DOHH2 (cell line): Measurements from ENCODE around the gene DNMT3A.

Experiments used
- H3F3A ChIP-seq: fragments of 200-600 bp; sonication (generic), shearing (Covaris generic); 2 replicates; pipeline ENCODE4 v1.6.0; 2016; ENCODE audit warnings: antibody characterized with exemption, mild to moderate bottlenecking; ENCODE audit not compliant: control insufficient read depth, insufficient read depth
- H3K27ac ChIP-seq: fragments of 200-600 bp; sonication (generic); 2 replicates; pipeline ENCODE4 v1.5.1; 2014; ENCODE audit warnings: low read depth, mild to moderate bottlenecking, low read length, moderate library complexity
- H3K27me3 ChIP-seq: fragments of 200-600 bp; sonication (generic); 2 replicates; pipeline ENCODE4 v1.6.1; 2014; ENCODE audit warnings: mild to moderate bottlenecking, low read length, mixed read lengths; ENCODE audit not compliant: control insufficient read depth
- H3K36me3 ChIP-seq: fragments of 200-600 bp; sonication (generic); 2 replicates; pipeline ENCODE4 v1.6.1; 2014; ENCODE audit warnings: mild to moderate bottlenecking, low read length, moderate library complexity, mixed read lengths; ENCODE audit not compliant: control insufficient read depth
- H3K4me1 ChIP-seq: fragments of 200-600 bp; sonication (generic); 2 replicates; pipeline ENCODE4 v1.6.1; 2014; ENCODE audit warnings: mild to moderate bottlenecking, low read length, mixed read lengths; ENCODE audit not compliant: control insufficient read depth
- H3K4me2 ChIP-seq: fragments of 200-600 bp; sonication (generic); 2 replicates; pipeline ENCODE4 v1.6.0; 2014; ENCODE audit warnings: mild to moderate bottlenecking, low read length, moderate library complexity
- H3K4me3 ChIP-seq: fragments of 200-600 bp; sonication (generic); 2 replicates; pipeline ENCODE4 v1.5.1; 2014; ENCODE audit warnings: mild to moderate bottlenecking, low read length, mixed read lengths
- H3K79me2 ChIP-seq: fragments of 200-600 bp; sonication (generic); 2 replicates; pipeline ENCODE4 v1.6.1; 2014; ENCODE audit warnings: mild to moderate bottlenecking, low read length, mixed read lengths; ENCODE audit not compliant: control insufficient read depth
- H3K9me2 ChIP-seq: fragments of 200-600 bp; sonication (generic); replicated peaks from 2 replicates; pipeline ENCODE4 v1.6.1; 2014; ENCODE audit warnings: mild to moderate bottlenecking, low read length, mixed read lengths; ENCODE audit not compliant: control insufficient read depth
- H3K9me3 ChIP-seq: fragments of 200-600 bp; sonication (generic); 2 replicates; pipeline ENCODE4 v1.6.1; 2014; ENCODE audit warnings: antibody characterized with exemption, low read length, mixed read lengths; ENCODE audit not compliant: control insufficient read depth, insufficient read depth
- H4K20me1 ChIP-seq: fragments of 200-600 bp; sonication (generic); 2 replicates; pipeline ENCODE4 v1.6.0; 2014; ENCODE audit warnings: low read depth, mild to moderate bottlenecking, antibody characterized with exemption, low read length, moderate library complexity; ENCODE audit not compliant: control insufficient read depth, insufficient read depth
- EZH2phosphoT487 ChIP-seq: fragments of 200-600 bp; sonication (generic); IDR thresholded peaks from 2 replicates; pipeline ENCODE4 v1.6.1; 2017; ENCODE audit warnings: borderline replicate concordance, mild to moderate bottlenecking, antibody characterized with exemption, low read length, moderate library complexity, mixed read lengths
- TF ChIP-seq, protein P1 (sequence below): fragments of 200-600 bp; sonication (generic); IDR thresholded peaks from one replicate; pipeline ENCODE4 v1.5.1; 2014; ENCODE audit warnings: antibody characterized with exemption, mild to moderate bottlenecking, low read depth, low read length; ENCODE audit not compliant: poor library complexity, severe bottlenecking

Gene DNMT3A

DNA sequence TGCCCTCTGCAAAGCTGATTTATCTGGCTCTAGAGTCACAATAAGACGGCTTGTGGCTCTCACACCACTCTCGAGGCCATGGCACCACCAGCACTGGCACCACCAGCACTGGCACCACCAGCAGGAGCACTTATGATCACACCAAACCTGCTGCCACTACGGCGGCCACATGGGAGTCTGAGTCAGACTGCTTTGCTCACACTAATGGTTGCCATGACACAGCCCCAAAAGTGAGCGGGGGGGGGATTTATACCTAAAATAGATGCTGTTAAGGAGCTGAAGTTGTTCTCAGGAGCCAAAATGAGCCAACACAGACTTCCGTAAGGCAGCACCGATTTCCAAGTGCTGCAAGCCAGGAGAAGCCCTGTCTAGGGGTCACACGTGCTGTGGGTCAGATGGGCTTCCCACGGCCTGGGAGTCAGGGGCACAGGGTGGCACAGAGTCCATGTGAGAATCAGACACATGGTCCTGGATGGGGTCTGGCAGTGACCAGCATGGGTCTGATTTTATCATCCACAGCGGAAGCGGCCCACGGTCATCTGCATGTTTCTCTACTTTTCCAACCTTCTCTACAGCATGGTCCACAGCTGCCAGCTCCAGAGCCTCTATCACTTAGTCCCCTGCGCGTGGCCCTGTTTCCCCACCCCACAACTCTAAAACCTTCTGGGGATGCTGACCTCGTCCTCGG is 16.7 kb downstream of the DNMT3A start:
- H3K4me2 ChIP-seq: no peak overlapping the region
- no peaks in the 10 kb centered on the region; the same call in 1 of the 2 replicates for H3K4me1 ChIP-seq
- H3K9me3 ChIP-seq: peaks cover 8% of the 10 kb centered on the region; the same call in 1 of the 2 replicates
- H3K4me3 ChIP-seq: no peak overlapping the region
- no peaks in the 10 kb centered on the region for H4K20me1 ChIP-seq
- H3K36me3 ChIP-seq: no peaks in the 10 kb centered on the region
- no peaks in the 10 kb centered on the region for H3K9me2 ChIP-seq
- H3K79me2 ChIP-seq: no peaks in the 10 kb centered on the region
- no peak overlapping the region for H3K27ac ChIP-seq
- H3F3A ChIP-seq: no peaks in the 10 kb centered on the region
- no peak for TF ChIP-seq EZH2phosphoT487
- TF ChIP-seq, protein P1, sequence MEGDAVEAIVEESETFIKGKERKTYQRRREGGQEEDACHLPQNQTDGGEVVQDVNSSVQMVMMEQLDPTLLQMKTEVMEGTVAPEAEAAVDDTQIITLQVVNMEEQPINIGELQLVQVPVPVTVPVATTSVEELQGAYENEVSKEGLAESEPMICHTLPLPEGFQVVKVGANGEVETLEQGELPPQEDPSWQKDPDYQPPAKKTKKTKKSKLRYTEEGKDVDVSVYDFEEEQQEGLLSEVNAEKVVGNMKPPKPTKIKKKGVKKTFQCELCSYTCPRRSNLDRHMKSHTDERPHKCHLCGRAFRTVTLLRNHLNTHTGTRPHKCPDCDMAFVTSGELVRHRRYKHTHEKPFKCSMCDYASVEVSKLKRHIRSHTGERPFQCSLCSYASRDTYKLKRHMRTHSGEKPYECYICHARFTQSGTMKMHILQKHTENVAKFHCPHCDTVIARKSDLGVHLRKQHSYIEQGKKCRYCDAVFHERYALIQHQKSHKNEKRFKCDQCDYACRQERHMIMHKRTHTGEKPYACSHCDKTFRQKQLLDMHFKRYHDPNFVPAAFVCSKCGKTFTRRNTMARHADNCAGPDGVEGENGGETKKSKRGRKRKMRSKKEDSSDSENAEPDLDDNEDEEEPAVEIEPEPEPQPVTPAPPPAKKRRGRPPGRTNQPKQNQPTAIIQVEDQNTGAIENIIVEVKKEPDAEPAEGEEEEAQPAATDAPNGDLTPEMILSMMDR: no peak
- H3K27me3 ChIP-seq: no peaks in the 10 kb centered on the region

DNA sequence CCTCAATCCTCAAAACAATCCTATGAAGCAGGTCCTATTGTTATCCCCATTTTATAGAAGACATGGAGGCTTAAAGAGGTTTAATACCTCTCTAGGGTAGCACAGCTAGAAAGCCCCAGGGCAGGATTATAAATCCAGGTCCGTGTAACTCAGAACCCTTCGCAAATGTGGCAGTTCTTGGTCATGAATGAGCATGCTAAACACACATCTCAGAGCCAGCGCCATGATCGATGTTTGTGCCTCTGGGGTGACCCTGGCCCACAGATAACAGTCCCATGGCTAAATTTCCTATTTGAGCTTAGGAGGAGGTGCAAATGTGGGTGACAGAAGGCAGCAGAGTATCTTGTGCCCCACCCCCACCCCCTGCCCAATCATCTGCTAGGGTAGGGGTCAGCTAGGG is 17.5 kb downstream of the DNMT3A start:
- TF ChIP-seq, protein P1: no peak
- TF ChIP-seq EZH2phosphoT487: no peak
- no peaks in the 10 kb centered on the region for H4K20me1 ChIP-seq
- no peak overlapping the region for H3K27ac ChIP-seq

DNA sequence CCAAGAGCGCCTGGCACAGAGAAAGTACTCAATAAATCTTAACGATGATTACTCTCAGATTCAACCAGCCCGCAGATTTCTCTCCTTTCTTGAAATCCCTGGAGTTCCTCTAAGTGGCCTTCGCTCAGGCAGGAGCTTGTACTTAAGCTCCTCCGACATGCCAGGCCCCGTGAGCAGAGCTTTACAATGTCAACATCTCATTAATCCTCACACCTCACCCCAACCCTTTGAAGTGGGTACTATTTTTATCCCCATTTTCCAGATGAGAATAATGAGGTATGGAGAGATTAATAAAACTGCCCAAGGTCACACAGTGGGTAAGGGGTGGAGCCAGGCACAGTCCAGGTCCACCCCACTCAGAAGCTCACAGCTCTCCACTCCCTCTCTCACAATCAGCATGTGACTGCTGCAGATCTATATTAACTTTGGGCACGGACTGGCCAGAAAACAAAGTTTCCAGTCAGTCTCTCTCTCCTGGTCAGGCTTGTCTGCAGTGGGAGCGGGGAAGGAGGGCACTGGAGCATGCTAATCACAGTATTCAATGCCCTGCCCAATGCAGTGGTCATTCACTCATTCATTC is 18.0 kb downstream of the DNMT3A start:
- no peak overlapping the region for H3K4me2 ChIP-seq
- TF ChIP-seq, protein P1: no peak
- no peak for TF ChIP-seq EZH2phosphoT487

More for the DNA sequence above, 17.5 kb downstream of the DNMT3A start:
- H3K4me3 ChIP-seq: no peak overlapping the region
- no peaks in the 10 kb centered on the region for H3K9me2 ChIP-seq
- H3K36me3 ChIP-seq: no peaks in the 10 kb centered on the region
- no peaks in the 10 kb centered on the region for H3F3A ChIP-seq
- H3K27me3 ChIP-seq: no peaks in the 10 kb centered on the region
- H3K79me2 ChIP-seq: no peaks in the 10 kb centered on the region
- no peak overlapping the region for H3K4me2 ChIP-seq
- H3K4me1 ChIP-seq: no peaks in the 10 kb centered on the region; the same call in 1 of the 2 replicates
- H3K9me3 ChIP-seq: peaks cover 8% of the 10 kb centered on the region; the same call in 1 of the 2 replicates

More for the DNA sequence above, 18.0 kb downstream of the DNMT3A start:
- Histone ChIP-seq H3K9me2 (no peaks in the 10 kb centered on the region), H3K27ac (no peak overlapping the region), H3K79me2 (no peaks in the 10 kb centered on the region), H3K36me3 (no peaks in the 10 kb centered on the region), H3K27me3 (no peaks in the 10 kb centered on the region), H3F3A (no peaks in the 10 kb centered on the region), H3K9me3 (peaks cover 8% of the 10 kb centered on the region; the same call in 1 of the 2 replicates), H3K4me1 (no peaks in the 10 kb centered on the region; the same call in 1 of the 2 replicates), H4K20me1 (no peaks in the 10 kb centered on the region), H3K4me3 (no peak overlapping the region)
